GM21619 (cell line): ENCODE results near the gene PMEPA1.

Experiments used
- ATAC-seq: cut with Tn5 transposase; IDR thresholded peaks from one replicate; pipeline ENCODE4 v1.9.1; 2021; ENCODE audit not compliant: unreplicated experiment

Gene PMEPA1, protein sequence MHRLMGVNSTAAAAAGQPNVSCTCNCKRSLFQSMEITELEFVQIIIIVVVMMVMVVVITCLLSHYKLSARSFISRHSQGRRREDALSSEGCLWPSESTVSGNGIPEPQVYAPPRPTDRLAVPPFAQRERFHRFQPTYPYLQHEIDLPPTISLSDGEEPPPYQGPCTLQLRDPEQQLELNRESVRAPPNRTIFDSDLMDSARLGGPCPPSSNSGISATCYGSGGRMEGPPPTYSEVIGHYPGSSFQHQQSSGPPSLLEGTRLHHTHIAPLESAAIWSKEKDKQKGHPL

DNA sequence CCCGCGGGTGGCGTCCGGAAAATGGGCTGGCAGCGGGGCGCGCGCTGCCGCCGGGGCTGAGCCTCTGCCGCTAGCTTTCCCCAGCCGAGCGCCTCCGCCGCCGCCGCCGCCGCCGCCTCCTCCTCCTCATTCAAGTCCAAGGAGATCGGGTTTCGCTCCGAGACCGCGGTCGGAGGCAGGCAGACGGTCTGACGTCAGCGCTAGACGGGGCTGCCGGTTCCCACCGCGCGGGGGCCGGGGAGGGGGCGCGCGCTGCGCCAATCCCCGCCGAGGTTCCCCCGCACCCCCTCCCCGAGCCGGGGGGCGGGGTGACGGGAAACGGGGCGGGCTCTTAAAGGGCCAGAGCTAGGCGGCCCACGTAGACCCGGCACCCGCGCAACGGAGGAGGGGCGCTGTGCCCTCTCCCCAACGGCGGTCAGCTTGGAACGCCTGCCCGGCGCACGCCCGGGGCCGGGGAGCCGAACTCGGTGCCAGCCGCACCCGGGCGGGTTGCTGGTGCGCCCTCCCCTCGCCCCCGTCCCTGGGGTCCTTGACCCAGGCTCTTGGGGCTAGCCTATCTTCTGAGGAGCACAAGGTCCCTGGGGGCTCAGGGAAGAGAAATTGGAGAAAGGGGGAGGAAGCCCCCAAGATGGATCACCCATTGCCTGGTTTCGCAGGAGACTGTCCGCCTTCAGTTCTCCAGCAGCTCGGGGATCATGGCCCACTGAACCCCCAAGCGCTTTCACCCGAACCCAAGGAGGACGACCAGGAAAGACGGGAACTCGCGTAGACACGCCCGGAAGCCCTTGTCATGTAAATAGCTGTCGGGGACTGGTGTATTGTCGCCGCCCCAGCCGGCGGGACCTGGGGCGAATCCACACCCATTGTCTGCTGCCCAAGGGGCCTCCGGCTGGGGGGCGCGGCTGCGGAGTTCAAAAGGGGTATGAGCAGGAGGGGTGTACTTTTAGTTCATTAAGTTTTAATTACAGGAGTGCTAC, at the start of gene PMEPA1:
Gene PMEPA1 (minus strand): TSS at position 193 of the 977 bp plus-strand sequence. CDS start 433 bp downstream, outside the sequence.
- peak; percentile 73 for ATAC-seq

DNA sequence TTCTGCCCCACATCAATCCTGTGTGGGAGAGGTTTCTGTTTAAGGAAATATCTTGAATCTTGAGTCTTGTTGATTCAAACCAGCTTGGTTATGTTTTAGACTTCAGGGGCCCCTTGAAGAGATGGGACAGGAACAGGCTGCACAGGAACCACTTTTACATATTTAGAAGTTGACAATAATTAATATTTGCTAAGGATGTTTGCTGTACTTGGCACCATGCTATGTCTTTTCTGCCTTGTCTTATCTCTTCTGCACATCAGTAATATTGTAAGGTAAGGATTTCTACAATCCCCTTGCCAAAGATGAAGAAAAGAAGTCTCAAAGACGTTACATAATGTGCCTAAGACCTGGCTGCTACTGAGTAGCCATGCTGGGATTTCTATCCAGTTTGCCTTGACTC, 48.0 kb upstream of the PMEPA1 start:
- no peak for ATAC-seq

DNA sequence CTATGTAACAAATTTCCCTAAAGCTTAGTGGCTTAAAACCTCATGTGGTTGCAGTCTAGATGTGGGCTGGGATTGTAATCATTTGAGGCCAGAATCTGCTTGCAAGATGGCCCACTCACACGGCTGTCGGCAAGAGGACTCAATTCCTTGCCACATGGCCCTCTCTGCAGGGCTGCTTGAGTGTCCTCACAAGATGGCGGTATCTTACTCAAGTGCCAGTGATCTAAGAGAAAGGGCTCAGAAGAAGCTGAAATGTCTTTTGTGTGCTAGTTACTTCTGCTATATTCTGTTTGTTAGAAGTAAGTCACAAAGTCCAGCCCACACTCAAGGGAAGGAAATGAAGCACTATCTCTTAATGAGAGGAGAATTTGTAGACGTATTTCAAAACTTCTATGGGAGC, 47.1 kb upstream of the PMEPA1 start:
- no peak for ATAC-seq

DNA sequence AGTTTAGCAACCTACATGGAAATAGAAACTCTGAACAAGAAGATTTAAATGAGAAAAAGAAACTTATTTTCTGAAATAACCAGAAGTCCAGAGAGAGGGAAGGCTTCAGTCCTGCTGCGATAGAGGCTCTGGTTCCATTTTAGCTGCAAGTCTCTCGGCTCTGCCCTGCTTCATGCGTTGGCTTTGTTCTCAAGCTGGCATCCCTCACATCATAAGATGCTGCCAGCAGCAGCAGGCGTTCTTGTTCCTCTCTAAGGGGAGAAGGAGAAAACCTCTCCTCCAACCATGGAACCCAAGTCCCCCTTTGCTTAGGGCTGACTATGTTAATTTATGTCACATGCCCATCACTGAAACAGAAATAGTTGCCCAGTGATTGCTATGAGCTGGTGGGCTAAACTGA, 46.4 kb upstream of the PMEPA1 start:
- ATAC-seq: no peak

DNA sequence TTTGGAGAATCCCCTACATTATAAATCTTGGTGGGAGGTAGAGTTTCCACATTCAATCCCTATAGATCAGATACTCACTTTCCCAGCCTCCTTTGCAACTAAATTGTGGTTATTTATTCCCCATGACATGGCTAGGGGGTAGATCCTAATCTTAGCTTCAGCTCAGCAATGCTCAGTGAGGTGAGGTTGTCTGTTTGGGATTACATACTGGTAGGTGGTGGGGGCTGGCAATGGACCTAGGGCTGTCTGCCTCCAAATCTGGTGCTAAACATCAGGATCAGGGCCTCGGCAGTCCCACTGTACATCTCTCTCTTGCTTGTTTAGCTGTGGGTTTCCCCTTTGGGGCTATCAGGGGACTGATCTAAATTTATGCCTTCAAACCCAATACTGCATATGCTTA, 45.8 kb upstream of the PMEPA1 start:
- ATAC-seq: no peak

DNA sequence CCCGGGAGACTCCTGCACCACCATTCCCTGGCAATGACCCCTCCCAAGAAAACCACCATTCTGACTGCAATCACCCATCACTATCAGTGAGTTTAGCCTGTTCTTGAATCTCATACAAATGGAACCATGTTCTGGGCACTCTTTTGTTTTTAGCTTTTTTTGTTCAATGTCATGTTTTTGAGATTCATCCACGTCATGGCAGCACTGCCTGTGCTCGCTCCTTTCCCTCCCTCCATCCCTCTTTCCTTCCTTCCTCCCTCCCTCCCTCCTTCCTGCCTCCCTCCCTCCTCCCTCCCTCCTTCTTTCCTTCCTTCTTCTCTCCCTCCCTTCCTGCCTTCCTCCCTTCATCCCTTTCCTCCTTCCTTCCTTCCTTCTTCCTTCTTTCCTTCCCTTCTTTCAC, 44.4 kb upstream of the PMEPA1 start:
- no peak for ATAC-seq

DNA sequence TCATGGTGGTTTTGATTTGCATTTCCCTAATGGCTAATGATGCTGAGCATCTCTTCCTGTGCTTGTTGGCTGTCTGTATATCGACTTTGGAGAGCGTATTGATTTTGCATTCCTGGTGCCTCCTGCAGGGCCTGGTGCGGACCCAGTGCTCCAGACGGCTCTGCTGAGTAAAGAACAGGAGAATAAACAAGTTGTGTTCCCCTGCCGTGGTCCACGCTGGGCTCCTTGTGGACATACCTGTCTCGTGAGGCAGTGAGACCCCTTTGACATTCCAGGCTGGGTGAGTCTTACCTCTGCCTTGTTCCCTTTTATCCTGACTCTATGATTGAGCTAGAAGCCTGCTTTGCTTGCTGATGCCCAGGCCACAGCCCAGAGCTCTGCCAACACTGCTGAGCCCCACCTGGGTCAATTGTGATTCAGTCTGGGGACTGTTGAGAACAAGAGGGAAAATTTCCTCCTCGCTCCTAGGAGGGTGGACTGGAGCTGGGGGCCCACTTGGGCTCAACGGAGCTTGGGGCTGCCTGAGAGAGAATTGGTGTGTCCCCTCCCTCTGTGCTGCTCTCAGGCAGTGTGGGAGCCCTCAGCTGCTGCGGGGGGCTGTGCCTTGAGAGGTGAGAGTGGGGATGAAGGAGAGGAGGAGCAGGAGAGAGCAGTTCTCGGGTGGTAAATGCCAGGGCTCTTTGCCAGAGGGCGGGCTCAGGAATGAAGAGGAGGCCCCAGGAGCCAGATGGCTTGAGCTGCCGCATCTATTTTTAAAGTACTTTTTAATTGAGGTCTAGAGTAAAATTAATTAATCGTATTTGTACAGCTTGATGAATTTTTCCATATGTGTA, 43.7 kb upstream of the PMEPA1 start:
- no peak for ATAC-seq

DNA sequence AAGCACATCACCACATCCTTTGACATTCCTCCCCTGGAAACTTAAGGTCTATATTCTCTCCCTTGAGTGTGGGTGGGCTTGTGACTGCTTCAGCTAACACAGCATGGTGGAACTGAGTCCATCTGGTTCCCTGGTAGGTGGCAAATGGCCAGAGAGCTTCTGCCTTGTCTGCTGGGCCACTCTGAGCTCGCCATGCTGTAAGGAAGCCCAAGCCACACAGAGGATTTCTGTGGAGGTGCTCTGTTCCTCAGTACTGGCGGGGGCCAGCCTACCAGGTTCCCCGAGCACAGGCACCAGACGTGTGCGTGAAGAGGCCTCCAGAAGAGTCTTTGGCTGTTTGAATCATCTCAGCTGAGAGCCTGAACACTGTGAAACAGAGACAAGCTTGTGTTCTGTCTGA, 41.6 kb upstream of the PMEPA1 start:
- no peak for ATAC-seq

DNA sequence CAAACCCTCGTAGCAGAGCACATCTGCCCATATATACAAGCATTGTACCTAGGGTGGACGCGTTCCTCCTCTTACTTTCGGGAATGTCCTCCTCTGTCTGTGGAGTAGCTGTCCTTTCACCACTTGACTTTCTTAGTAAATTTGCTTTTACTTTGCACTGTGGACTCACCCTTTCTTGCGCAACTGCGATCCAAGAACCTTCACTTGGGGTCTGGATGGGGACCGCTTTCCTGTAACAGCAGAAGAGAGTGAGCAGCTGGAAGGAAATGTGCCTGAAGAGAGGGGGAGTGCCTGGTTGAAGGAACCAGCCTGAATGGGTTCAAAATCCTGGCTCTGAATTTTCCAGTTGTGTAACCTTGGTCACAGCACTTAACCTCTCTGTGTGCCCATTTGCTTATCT, 40.1 kb upstream of the PMEPA1 start:
- no peak for ATAC-seq

DNA sequence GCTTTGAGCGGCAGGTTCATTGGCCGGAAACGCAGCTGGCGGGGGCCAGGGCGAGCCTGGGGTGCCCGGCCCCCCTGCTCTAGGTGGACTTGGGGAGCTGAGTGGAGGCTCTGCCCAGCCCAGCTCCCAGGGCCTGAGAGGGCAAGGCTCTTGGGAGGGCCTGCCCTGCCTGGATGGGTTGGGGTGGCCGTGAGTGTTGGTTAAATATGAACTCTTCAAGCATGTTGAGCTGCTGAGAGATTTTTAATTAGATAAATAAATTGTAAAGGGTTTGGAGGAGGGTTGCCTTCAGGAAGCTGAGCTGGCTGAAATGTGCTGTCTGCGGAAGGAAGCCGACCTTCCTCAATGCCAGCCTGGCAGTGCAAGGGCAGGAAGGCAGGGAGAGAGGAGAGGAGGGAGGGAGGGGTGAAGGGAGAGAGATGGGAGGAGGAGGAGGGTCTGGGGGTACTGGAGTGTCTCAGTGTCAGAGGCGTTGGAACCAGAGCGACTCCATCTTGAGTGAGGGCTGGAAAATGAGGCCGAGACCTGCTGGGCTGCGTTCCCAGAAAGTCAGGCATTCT, 39.4 kb upstream of the PMEPA1 start:
- ATAC-seq: no peak

DNA sequence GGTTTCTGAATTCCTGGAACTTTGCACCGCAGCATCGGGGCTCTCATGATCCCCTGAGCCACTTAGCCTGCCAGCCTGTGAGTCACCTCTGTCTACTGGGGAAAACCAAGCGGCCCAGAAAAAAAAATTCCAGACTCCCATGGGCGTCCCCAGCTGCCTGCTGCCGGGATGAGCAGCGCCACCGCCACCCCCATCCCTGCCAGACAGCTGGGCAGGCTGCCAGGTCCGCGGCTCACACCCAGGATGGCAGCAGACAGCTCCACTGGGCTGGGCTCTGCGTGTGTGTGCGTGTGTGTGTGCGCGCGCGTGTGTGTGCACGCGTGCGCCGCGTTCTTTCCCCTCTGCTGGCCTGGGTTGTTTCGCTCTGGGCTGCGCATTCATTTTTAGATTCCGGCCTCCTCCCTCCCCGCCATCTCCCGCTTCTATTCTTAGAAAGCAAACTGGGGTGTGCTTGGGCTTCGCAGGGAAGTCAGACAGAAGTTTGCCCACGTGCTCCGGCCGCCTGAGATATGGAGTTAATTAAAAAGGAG, 38.9 kb upstream of the PMEPA1 start:
- ATAC-seq: no peak

DNA sequence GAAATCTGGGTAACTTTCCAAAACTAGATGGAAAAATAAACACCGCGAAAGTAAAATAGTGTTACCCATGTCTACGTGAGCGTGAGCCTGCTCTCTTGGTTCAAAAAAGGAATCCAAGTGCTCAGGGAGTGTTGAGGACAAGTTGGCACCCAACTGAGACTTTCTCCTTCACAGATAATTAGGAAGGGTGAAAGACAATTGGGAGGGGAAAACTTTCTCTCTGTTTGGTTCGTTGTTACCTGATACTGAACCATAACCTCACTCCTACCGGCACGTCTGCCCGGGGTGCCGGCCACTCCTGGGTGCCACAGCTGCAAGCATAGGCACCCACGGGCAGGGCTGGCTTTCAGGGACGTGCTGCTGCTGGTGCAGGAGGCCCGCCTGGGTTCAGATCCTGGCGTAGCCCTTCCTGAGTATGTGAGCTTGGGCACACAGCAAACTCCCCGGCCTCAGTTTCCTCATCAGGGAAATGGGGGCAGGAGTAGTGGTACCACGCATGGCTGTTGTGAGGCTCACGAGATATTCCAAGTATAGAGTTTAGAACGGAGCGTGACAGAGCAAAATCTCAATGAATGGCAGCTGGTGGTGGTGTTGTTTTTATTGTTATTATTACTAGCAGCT, 38.2 kb upstream of the PMEPA1 start:
- no peak for ATAC-seq

DNA sequence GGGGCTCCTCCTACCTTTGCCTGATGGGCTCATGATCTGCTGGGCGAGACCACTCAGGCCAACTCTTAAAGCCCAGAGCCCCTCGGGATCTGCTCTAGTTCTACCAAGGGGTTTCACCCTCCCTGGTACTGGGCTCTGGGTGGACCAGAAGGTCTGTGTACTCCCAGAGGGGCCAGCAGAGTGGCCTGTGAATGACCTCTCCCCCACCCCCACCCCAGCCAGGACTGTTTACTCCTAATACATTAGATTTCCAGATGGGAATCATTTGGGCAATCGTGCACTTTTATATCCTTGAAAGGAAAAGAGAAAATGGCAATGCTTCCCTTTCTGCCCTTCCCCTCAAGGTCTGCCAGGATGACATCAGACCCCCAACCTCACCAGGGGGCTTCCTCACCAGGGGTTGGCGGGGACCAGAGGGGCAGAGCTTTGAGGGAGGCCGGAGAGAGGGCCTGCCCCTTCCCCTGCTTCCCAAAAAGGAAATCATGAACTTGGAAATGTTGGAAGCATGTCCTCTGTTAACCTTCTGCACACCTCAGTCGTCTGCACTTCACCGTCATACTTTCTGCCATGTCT, 37.1 kb upstream of the PMEPA1 start:
- ATAC-seq: no peak

DNA sequence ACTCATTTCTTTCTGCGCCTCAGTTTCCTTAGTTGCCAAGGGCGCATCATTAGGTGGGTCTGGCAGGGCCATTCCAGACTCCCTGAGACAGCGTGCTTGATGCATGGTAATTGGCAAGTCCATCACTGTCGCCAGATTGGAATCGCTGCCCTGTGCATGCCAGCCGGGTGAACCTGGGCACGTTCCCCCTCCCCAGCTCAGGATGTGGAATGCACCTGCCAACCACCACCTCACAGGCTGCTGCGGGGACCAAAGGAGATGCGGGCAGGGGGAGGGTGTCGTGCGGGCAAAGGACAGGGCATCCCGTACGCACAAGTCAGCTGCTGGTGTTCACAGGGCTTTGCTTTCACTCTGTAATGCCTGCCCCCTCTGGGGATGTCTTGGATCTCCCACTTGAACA, 36.4 kb upstream of the PMEPA1 start:
- ATAC-seq: no peak

DNA sequence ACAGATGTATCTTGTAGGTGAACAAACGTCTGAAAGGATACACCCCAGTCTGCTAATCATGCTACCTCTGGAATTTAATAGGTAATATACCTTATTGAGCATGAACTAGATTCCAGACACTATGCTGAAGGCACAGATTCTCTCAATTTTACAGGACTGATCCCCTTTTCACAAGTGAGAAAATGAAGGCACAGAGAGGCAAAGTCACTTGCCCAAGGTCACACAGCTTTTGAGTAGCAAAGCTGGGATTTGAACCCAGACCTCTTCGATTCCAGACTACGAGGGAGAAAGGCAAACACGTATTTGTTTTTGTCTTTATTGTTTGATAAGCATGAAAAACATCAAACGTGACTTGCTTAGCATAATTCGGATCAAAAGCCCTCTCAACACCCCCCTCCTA, 34.4 kb upstream of the PMEPA1 start:
- ATAC-seq: no peak

DNA sequence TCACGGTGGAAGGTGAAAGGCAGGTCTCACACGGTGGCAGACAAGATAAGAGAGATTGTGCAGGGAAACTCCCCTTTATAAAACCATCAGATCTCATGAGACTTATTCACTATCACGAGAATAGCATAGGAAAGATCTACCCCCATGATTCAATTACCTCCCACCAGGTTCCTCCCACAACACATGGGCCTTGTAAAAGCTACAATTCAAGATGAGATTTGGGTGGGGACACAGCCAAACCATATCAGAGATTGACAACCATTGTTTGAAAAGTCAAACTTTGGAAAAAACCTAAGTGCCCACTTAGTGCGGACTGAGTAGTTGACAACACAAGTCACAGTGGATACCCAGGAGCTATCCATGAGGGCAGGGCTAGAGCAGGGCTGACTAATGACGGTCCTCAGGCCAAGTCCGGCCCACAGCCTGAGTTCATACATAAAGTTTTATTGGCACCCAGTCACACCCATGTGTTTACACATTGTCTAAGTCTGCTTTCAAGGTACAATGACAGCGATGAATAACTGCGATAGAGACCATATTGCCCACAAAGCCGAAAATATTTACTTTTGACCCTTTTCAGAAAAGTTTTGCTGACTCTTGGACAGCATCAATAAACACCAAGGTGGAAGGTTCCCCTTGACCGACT, 33.8 kb upstream of the PMEPA1 start:
- no peak for ATAC-seq

DNA sequence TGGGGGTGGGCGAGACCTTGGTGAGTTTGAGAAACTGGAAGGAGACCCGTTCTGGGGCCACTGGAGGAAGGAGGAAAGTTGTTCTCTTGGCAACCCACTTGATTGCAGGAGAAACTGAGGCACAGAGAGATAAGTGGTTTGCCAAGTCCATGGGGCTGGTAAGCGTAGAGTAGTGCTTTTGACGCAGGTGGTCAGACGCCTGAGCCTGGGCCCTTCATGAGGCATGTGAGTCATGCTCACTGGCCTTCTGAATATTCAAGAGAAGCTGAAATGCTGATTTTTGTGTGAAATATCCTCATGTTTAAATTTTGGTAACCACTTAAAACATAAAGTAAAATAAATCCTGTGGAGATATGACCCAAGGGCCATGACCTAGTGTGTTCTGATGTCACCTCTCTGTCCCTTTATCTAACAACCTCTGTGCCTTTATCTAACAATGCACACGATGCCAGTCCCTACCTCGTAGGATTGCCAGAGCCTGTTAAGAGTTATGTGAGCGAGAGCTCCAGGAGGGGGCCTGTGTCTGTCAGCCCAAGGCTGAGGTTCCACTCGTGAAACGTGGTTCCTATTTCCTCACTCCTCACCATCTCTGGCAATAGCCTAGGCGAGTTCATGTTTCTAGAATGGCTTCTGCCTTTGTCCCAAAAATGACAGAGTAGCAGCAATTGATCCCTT, 32.8 kb upstream of the PMEPA1 start:
- ATAC-seq: no peak

DNA sequence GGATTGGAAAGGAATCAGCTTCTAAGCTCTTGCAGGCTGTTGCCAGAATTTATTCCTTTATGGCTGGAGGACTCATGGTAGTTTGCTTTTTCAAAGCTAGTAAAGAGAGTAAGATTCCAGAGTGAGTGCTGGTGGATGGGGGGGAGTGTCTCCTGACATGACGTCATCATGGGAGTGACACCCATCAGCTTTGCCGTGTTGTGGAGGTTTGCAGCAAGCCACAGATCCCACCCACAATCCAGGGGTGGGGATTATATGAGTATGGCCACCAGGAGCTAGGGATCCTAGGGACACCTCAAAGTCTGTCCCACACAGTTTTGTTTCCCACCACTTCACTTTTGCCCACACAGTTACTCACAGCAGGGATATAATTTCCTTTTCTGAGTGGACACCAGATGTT, 28.7 kb upstream of the PMEPA1 start:
- ATAC-seq: no peak

DNA sequence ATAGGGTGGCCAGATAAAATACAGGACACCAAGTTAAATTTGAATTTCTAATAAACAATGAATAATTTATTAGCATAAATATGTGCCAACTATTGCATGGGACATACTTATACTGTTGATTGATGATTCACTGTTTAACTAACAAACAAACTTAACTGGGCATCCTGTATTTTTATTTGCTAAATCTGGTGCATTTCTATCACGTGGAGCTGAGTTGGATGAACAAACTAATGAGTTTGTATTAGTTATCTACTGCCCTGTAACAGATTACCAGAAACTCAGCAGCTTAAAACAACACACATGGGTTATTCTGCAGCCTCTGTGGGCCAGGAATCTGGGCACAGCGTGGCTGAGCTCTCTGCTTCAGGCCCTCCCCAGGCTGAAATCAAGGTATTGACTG, 28.2 kb upstream of the PMEPA1 start:
- no peak for ATAC-seq
